B cell (primary cell): Measurements from ENCODE around the gene CCR3. TPM values are rescaled to one million over a fixed set of nuclear protein-coding genes. Genes with fewer than 3 reads are reported as not detected.

Experiments
- ATAC-seq: fragments of 200-7000 bp; cut with Tn5 transposase; one replicate; pipeline ENCODE4 v1.10.0; 2021; ENCODE audit warnings: low read depth, mild to moderate bottlenecking, moderate number of reproducible peaks, moderate library complexity
- CTCF ChIA-PET: fragments of 350-600 bp; sonication (Branson Sonifier 250); formaldehyde crosslinking; loops from one replicate; lab custom pipeline; 2021; ENCODE audit warnings: antibody characterized with exemption, inconsistent platforms; lab: Charles Lee
- POLR2A ChIA-PET: fragments of 350-600 bp; sonication (Branson Sonifier 250); formaldehyde crosslinking; loops from one replicate; lab custom pipeline; 2021; ENCODE audit warnings: antibody characterized with exemption; lab: Charles Lee
- DNase-seq: peaks from one replicate; pipeline ENCODE4 v3.0.0; 2013
- H2AFZ ChIP-seq: 2 replicates; pipeline ENCODE4 v1.6.1; 2012; ENCODE audit warnings: mild to moderate bottlenecking, low read depth, low read length; ENCODE audit not compliant: insufficient read depth, poor library complexity, severe bottlenecking
- H3K27ac ChIP-seq, 2 donors: 1 replicate in 1 of 2; 2 replicates in 1 of 2; pipeline ENCODE4 v1.5.1; 2012 to 2013; ENCODE audit warnings: low read length in 2 of 2, mild to moderate bottlenecking in 2 of 2, moderate library complexity in 1 of 2
- H3K27me3 ChIP-seq, 4 experiments: fragments of 200-600 bp in 1 of 4; sonication (generic) in 1 of 4; replicated peaks in 1 of 4; 1 replicate in 2 of 4; 2 replicates in 2 of 4; pipeline versions ENCODE4 v1.6.1 to v1.7.0; 2013 to 2016; ENCODE audit warnings: low read length in 3 of 4, mild to moderate bottlenecking in 2 of 4, mixed read lengths in 1 of 4, moderate library complexity in 1 of 4; ENCODE audit not compliant: insufficient read depth in 4 of 4, control insufficient read depth in 3 of 4; ENCODE audit errors: control extremely low read depth in 1 of 4
- H3K36me3 ChIP-seq, 2 experiments: replicated peaks in 1 of 2; 1 replicate in 1 of 2; 2 replicates in 1 of 2; pipeline versions ENCODE4 v1.6.1 to v1.7.1; 2013; ENCODE audit warnings: low read length in 1 of 2; ENCODE audit not compliant: insufficient read depth in 2 of 2, control insufficient read depth in 1 of 2; ENCODE audit errors: control extremely low read depth in 1 of 2, extremely low read depth in 1 of 2
- H3K4me1 ChIP-seq, 2 donors: fragments of 200-600 bp in 1 of 2; sonication (generic) in 1 of 2; 1 replicate in 1 of 2; 2 replicates in 1 of 2; pipeline versions ENCODE4 v1.5.1 to v1.6.1; 2013 to 2017; ENCODE audit warnings: low read length in 2 of 2; ENCODE audit not compliant: control insufficient read depth in 2 of 2, insufficient read depth in 2 of 2
- H3K4me2 ChIP-seq: replicated peaks from 2 replicates; pipeline ENCODE3; 2012; ENCODE audit warnings: mild to moderate bottlenecking, low read depth, low read length; ENCODE audit not compliant: poor library complexity, severe bottlenecking
- H3K4me3 ChIP-seq, 5 experiments: fragments of 200-600 bp in 1 of 5; sonication (generic) in 1 of 5; 1 replicate in 3 of 5; 2 replicates in 2 of 5; pipeline versions ENCODE4 v1.5.1 to v1.7.0; 2011 to 2016; ENCODE audit warnings: low read length in 4 of 5, mild to moderate bottlenecking in 4 of 5, low read depth in 2 of 5, control low read depth in 1 of 5, moderate library complexity in 1 of 5; ENCODE audit not compliant: insufficient read depth in 1 of 5; ENCODE audit errors: control extremely low read depth in 1 of 5, extremely low read depth in 1 of 5
- H3K79me2 ChIP-seq: fragments of 200-600 bp; sonication (generic); one replicate; pipeline ENCODE4 v1.6.0; 2016; ENCODE audit warnings: low read length; ENCODE audit not compliant: control insufficient read depth, insufficient read depth
- H3K9ac ChIP-seq: fragments of 200-600 bp; sonication (generic); 2 replicates; pipeline ENCODE4 v1.6.1; 2017; ENCODE audit warnings: mild to moderate bottlenecking, low read length, moderate library complexity
- H3K9me3 ChIP-seq, 3 donors: one replicate each; pipeline versions ENCODE4 v1.6.1 to v1.7.1; 2013; ENCODE audit warnings: low read length in 2 of 3; ENCODE audit not compliant: control insufficient read depth in 2 of 3, insufficient read depth in 1 of 3; ENCODE audit errors: control extremely low read depth in 1 of 3
- H4K20me1 ChIP-seq: 2 replicates; pipeline ENCODE4 v1.6.0; 2012; ENCODE audit warnings: mild to moderate bottlenecking, low read length; ENCODE audit not compliant: insufficient read depth, control insufficient read depth, poor library complexity, severe bottlenecking
- H3K27ac Mint-ChIP-seq: one replicate; pipeline ENCODE4 v1.8.0; 2021; ENCODE audit warnings: mixed read lengths
- H3K27me3 Mint-ChIP-seq: one replicate; pipeline ENCODE4 v1.8.0; 2021; ENCODE audit warnings: mixed read lengths
- H3K4me1 Mint-ChIP-seq: one replicate; pipeline ENCODE4 v1.8.0; 2021; ENCODE audit warnings: mixed read lengths
- H3K4me3 Mint-ChIP-seq: one replicate; pipeline ENCODE4 v1.8.0; 2021; ENCODE audit warnings: mixed read lengths
- H3K9me3 Mint-ChIP-seq: one replicate; pipeline ENCODE4 v1.8.0; 2022; ENCODE audit warnings: mixed read lengths; ENCODE audit not compliant: insufficient read depth
- CTCF ChIP-seq: fragments of 200-600 bp; IDR thresholded peaks from one replicate; pipeline ENCODE4 v1.8.0; 2022; ENCODE audit warnings: antibody characterized with exemption, mild to moderate bottlenecking
- EZH2 ChIP-seq: IDR thresholded peaks from 2 replicates; pipeline ENCODE4 v1.6.1; 2012; ENCODE audit warnings: borderline replicate concordance, low read depth, mild to moderate bottlenecking, moderate library complexity, low read length; ENCODE audit not compliant: insufficient read depth, poor library complexity, severe bottlenecking
- WGBS: methylation state at CpG from one replicate; pipeline ENCODE4 v1.1.5; 2013; ENCODE audit warnings: missing lambda C conversion rate; ENCODE audit not compliant: insufficient coverage; 5-methylcytosine and 5-hydroxymethylcytosine counted together
- intact Hi-C: fragments of 100-400 bp; cut with micrococcal nuclease; formaldehyde crosslinking; loops from one replicate; pipeline ENCODE4 v1.10.0; 2022
- polyA plus RNA-seq: library from polyadenylated mRNA; depleted of rRNA; stranded (reverse); fragments of >200 nt; gene quantifications from 2 replicates; pipeline ENCODE4 v1.2.3, GENCODE V29; 2012
- total RNA-seq, 2 donors: library from RNA; stranded (reverse); fragments of 120-200 nt in 1 of 2; gene quantifications; 1 replicate in 1 of 2; 2 replicates in 1 of 2; pipeline versions ENCODE4 v1.2.3 to v1.2.4, GENCODE V29; 2013 to 2022

CCR3 gene
- total and polyA plus RNA-seq, 2 donors (not counting 1 experiment from before 2014, with no cell fraction given), result 0.19 TPM; not detected in 1

GRCh38 chr3:46291046-46291445, 48.8 kb downstream of the CCR3 start:
- Mint-ChIP-seq H3K4me1 (peaks cover 20% of the 10 kb centered on the region), H3K27me3 (no peaks in the 10 kb centered on the region), H3K27ac (no peak overlapping the region), H3K4me3 (no peak overlapping the region), H3K9me3 (no peaks in the 10 kb centered on the region)
- CTCF ChIA-PET, result interaction anchor here (1.4 to 1.6 kb wide), 3 partner anchors 14 to 87 kb away, joined by 3 to 4 read pairs (median 4); no protein-coding TSS in a partner anchor
- ATAC-seq (no peak), DNase-seq (no peak)
- H2AFZ ChIP-seq, result no peak overlapping the region
- H3K27ac ChIP-seq, result no peak overlapping the region
- POLR2A ChIA-PET, result no interaction called here
- intact Hi-C loops, result no loop called here
- H3K9me3 ChIP-seq, result no peaks in the 10 kb centered on the region
- TF ChIP-seq CTCF (no peak), EZH2 (no peak)
- H3K4me1 ChIP-seq, result peaks cover 16 to 17% of the 10 kb centered on the region in 2 donors
- no peak overlapping the region for H3K4me2 ChIP-seq
- H3K36me3 ChIP-seq, result no peaks in the 10 kb centered on the region
- no peaks in the 10 kb centered on the region for H3K27me3 ChIP-seq
- no peak overlapping the region for H3K4me3 ChIP-seq
- no peak overlapping the region for H3K9ac ChIP-seq
- H4K20me1 ChIP-seq, result no peaks in the 10 kb centered on the region
- WGBS, result no CpG with 5 or more reads among the region's 2 CpGs
- no peaks in the 10 kb centered on the region for H3K79me2 ChIP-seq

GRCh38 chr3:46293035-46293724, 50.9 kb downstream of the CCR3 start:
- TF ChIP-seq EZH2 (no peak), CTCF (no peak)
- Mint-ChIP-seq H3K9me3 (no peaks in the 10 kb centered on the region), H3K27ac (no peak overlapping the region), H3K27me3 (no peaks in the 10 kb centered on the region), H3K4me3 (no peak overlapping the region), H3K4me1 (peaks cover 33% of the 10 kb centered on the region)
- Histone ChIP-seq H3K9ac (no peak overlapping the region), H3K79me2 (no peaks in the 10 kb centered on the region), H3K4me1 (peaks cover 19 to 25% of the 10 kb centered on the region in 2 donors), H3K4me2 (no peak overlapping the region), H3K36me3 (no peaks in the 10 kb centered on the region), H3K27ac (no peak overlapping the region), H4K20me1 (no peaks in the 10 kb centered on the region), H3K27me3 (no peaks in the 10 kb centered on the region), H3K9me3 (no peaks in the 10 kb centered on the region), H2AFZ (peak overlapping the region; percentile 6), H3K4me3 (no peak overlapping the region)
- DNase-seq (no peak), ATAC-seq (no peak)
- ChIA-PET POLR2A (no interaction called here), CTCF (interaction anchor here (1.0 to 1.4 kb wide), 3 partner anchors 74 to 85 kb away, joined by 3 to 7 read pairs (median 3); no protein-coding TSS in a partner anchor)
- intact Hi-C loops, result no loop called here
- 77% methylated on average over 2 of the region's 2 CpGs for WGBS
